CD14-positive monocyte (primary cell): ENCODE measurements around the gene NLRP14. TPM values are rescaled to one million over a fixed set of nuclear protein-coding genes. Genes with fewer than 3 reads are reported as not detected.

Source experiments
- DNase-seq, 3 donors: peaks; one replicate each; pipeline ENCODE4 v3.0.0-alpha.2; 2011 to 2022
- H2AFZ ChIP-seq: 2 replicates; pipeline ENCODE4 v1.6.0; 2012; ENCODE audit warnings: mild to moderate bottlenecking, low read depth, low read length, inconsistent platforms; ENCODE audit not compliant: insufficient read depth, poor library complexity, severe bottlenecking
- H3K27ac ChIP-seq, 2 donors: 1 replicate in 1 of 2; 2 replicates in 1 of 2; pipeline ENCODE4 v1.5.1; 2012 to 2013; ENCODE audit warnings: low read length in 2 of 2, control low read depth in 1 of 2, inconsistent platforms in 1 of 2, low read depth in 1 of 2, mild to moderate bottlenecking in 1 of 2
- H3K27me3 ChIP-seq, 2 donors: one replicate each; pipeline versions ENCODE4 v1.6.0 to v1.6.1; 2011 to 2013; ENCODE audit warnings: low read length in 2 of 2; ENCODE audit not compliant: control insufficient read depth in 2 of 2, insufficient read depth in 2 of 2
- H3K36me3 ChIP-seq, 2 donors: replicated peaks in 1 of 2; 1 replicate in 1 of 2; 2 replicates in 1 of 2; pipeline versions ENCODE4 v1.5.1 to v1.6.1; 2012 to 2013; ENCODE audit warnings: low read length in 2 of 2, control low read depth in 1 of 2, inconsistent platforms in 1 of 2, mild to moderate bottlenecking in 1 of 2; ENCODE audit not compliant: insufficient read depth in 2 of 2, control insufficient read depth in 1 of 2
- H3K4me1 ChIP-seq, 2 donors: 1 replicate in 1 of 2; 2 replicates in 1 of 2; pipeline versions ENCODE4 v1.5.1 to v1.6.1; 2012 to 2013; ENCODE audit warnings: low read length in 2 of 2, control low read depth in 1 of 2, inconsistent platforms in 1 of 2, mild to moderate bottlenecking in 1 of 2, moderate library complexity in 1 of 2; ENCODE audit not compliant: insufficient read depth in 2 of 2, control insufficient read depth in 1 of 2
- H3K4me2 ChIP-seq: replicated peaks from 2 replicates; pipeline ENCODE3; 2012; ENCODE audit warnings: low read length, moderate library complexity, mild to moderate bottlenecking; ENCODE audit not compliant: poor library complexity, severe bottlenecking; ENCODE audit errors: extremely low read depth
- H3K4me3 ChIP-seq, 3 experiments: fragments of 200-600 bp in 1 of 3; sonication (generic) in 1 of 3; replicated peaks in 1 of 3; 1 replicate in 2 of 3; 2 replicates in 1 of 3; pipeline ENCODE4 v1.5.1; 2011 to 2013; ENCODE audit warnings: low read length in 3 of 3, mild to moderate bottlenecking in 3 of 3, control low read depth in 2 of 3, low read depth in 2 of 3, inconsistent platforms in 1 of 3, moderate library complexity in 1 of 3
- H3K79me2 ChIP-seq: 2 replicates; pipeline ENCODE4 v1.6.0; 2012; ENCODE audit warnings: mild to moderate bottlenecking, control low read depth, inconsistent platforms, low read length, moderate library complexity; ENCODE audit not compliant: insufficient read depth
- H3K9ac ChIP-seq: 2 replicates; pipeline ENCODE4 v1.6.0; 2017; ENCODE audit warnings: low read length, mild to moderate bottlenecking; ENCODE audit not compliant: insufficient read depth, poor library complexity, severe bottlenecking
- H3K9me3 ChIP-seq, 2 donors: replicated peaks in 1 of 2; 1 replicate in 1 of 2; 2 replicates in 1 of 2; pipeline versions ENCODE4 v1.5.1 to v1.6.1; 2012 to 2013; ENCODE audit warnings: low read length in 2 of 2, control low read depth in 1 of 2; ENCODE audit not compliant: control insufficient read depth in 1 of 2, insufficient read depth in 1 of 2
- H4K20me1 ChIP-seq: 2 replicates; pipeline ENCODE4 v1.6.0; 2012; ENCODE audit warnings: mild to moderate bottlenecking, low read length, control low read depth, moderate library complexity; ENCODE audit not compliant: insufficient read depth
- H3K27ac Mint-ChIP-seq, 7 donors: one replicate each; pipeline ENCODE4 v1.8.0; 2020; ENCODE audit warnings: mild to moderate bottlenecking in 7 of 7, mixed read lengths in 7 of 7, moderate library complexity in 6 of 7, inconsistent platforms in 2 of 7
- H3K27me3 Mint-ChIP-seq, 3 donors: one replicate each; pipeline ENCODE4 v1.8.0; 2021 to 2022; ENCODE audit warnings: low read depth in 3 of 3, mild to moderate bottlenecking in 3 of 3, mixed read lengths in 3 of 3, moderate library complexity in 3 of 3, inconsistent platforms in 1 of 3
- H3K36me3 Mint-ChIP-seq, 2 donors: one replicate each; pipeline ENCODE4 v1.8.0; 2020; ENCODE audit warnings: mixed read lengths in 2 of 2, inconsistent platforms in 1 of 2, mild to moderate bottlenecking in 1 of 2
- H3K4me1 Mint-ChIP-seq: one replicate; pipeline ENCODE4 v1.8.0; 2020; ENCODE audit warnings: mild to moderate bottlenecking, mixed read lengths
- H3K4me3 Mint-ChIP-seq, 2 donors: one replicate each; pipeline ENCODE4 v1.8.0; 2020; ENCODE audit warnings: mild to moderate bottlenecking in 2 of 2, mixed read lengths in 2 of 2, moderate library complexity in 1 of 2
- H3K9me3 Mint-ChIP-seq, 7 donors: one replicate each; pipeline ENCODE4 v1.8.0; 2020 to 2022; ENCODE audit warnings: mixed read lengths in 7 of 7, mild to moderate bottlenecking in 6 of 7, moderate library complexity in 6 of 7, inconsistent platforms in 2 of 7
- WGBS: methylation state at CpG from one replicate; pipeline ENCODE4 v1.1.5; 2013; ENCODE audit warnings: missing lambda C conversion rate; ENCODE audit not compliant: insufficient coverage; 5-methylcytosine and 5-hydroxymethylcytosine counted together
- intact Hi-C, 2 donors: fragments of 100-400 bp; cut with micrococcal nuclease; formaldehyde crosslinking; loops; one replicate each; pipeline versions ENCODE4 v1.15.0 to v1.15.1; 2023
- polyA plus RNA-seq, 3 donors: library from polyadenylated mRNA; depleted of rRNA in 1 of 3; unstranded in 2 of 3; stranded (reverse) in 1 of 3; fragments of 300-500 nt in 2 of 3; fragments of >200 nt in 1 of 3; fragmentation: Illumina TruSeq in 2 of 3; gene quantifications; 1 replicate in 2 of 3; 2 replicates in 1 of 3; pipeline ENCODE4 v1.2.3, GENCODE V29; 2012 to 2021
- TF ChIP-seq, protein P1 (sequence below): fragments of 200-600 bp; IDR thresholded peaks from one replicate; pipeline ENCODE4 v1.8.0; 2022; ENCODE audit warnings: antibody characterized with exemption, mild to moderate bottlenecking

Gene NLRP14
- polyA plus RNA-seq, 3 donors = not detected

DNA sequence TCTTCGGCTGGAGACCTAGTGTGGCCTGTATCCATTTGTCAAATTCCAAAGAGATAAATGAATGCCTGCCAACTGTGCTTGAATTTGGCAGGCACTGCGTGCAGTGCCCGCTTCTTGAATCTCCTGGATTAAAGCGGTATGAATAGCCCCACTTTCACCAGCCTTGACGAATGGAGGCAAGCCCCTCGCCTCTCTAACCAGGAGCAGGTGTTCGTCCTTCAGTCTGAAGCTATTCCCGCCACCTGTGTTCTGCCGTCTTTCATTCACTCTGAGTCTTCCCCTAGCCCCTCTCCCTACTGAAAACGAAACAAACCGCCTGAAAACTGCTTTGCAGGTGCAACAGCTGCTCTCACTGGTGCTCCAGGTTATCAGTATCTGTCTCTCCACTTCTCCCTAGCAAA, 11.2 kb downstream of the NLRP14 start:
- no peak overlapping the region for H2AFZ ChIP-seq
- no peak overlapping the region for H3K4me3 ChIP-seq
- 89% methylated on average over 11 of the region's 11 CpGs for WGBS
- H3K4me1 ChIP-seq = no peaks in the 10 kb centered on the region
- H3K27ac Mint-ChIP-seq = no peak overlapping the region
- H3K9me3 ChIP-seq = no peaks in the 10 kb centered on the region
- no peak overlapping the region for H3K27ac ChIP-seq
- H3K9ac ChIP-seq = no peak overlapping the region
- intact Hi-C loops = no loop called here
- no peaks in the 10 kb centered on the region for H3K79me2 ChIP-seq
- H3K27me3 Mint-ChIP-seq = peaks cover 0 to 3% (median 1%) of the 10 kb centered on the region in 3 donors
- H3K36me3 Mint-ChIP-seq = no peaks in the 10 kb centered on the region
- H3K36me3 ChIP-seq = no peaks in the 10 kb centered on the region
- DNase-seq = no peak
- no peaks in the 10 kb centered on the region for H4K20me1 ChIP-seq
- no peaks in the 10 kb centered on the region for H3K27me3 ChIP-seq
- H3K4me1 Mint-ChIP-seq = no peaks in the 10 kb centered on the region
- peaks cover 0 to 2% (median 0%) of the 10 kb centered on the region in 7 donors for H3K9me3 Mint-ChIP-seq
- H3K4me2 ChIP-seq = no peak overlapping the region
- TF ChIP-seq, protein P1, sequence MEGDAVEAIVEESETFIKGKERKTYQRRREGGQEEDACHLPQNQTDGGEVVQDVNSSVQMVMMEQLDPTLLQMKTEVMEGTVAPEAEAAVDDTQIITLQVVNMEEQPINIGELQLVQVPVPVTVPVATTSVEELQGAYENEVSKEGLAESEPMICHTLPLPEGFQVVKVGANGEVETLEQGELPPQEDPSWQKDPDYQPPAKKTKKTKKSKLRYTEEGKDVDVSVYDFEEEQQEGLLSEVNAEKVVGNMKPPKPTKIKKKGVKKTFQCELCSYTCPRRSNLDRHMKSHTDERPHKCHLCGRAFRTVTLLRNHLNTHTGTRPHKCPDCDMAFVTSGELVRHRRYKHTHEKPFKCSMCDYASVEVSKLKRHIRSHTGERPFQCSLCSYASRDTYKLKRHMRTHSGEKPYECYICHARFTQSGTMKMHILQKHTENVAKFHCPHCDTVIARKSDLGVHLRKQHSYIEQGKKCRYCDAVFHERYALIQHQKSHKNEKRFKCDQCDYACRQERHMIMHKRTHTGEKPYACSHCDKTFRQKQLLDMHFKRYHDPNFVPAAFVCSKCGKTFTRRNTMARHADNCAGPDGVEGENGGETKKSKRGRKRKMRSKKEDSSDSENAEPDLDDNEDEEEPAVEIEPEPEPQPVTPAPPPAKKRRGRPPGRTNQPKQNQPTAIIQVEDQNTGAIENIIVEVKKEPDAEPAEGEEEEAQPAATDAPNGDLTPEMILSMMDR = no peak
- H3K4me3 Mint-ChIP-seq = no peak overlapping the region

DNA sequence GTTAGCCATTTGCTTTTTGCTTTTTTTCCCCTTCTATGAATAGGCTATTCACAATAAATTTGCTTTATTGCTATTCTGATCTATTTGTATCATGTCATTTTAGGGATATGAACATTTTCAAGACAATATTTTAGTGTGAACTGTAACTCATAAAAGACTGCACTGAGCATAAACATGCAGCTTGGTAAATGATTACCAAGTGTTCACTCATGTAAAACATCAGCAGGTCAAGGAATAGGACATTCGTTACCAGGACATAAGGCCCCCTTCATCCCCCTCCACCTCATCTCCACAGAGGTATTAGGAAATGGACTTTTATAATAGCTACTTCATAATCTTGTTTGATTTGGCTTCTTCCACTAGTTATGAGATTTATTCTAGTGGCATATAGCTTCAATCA, 12.4 kb downstream of the NLRP14 start:
- H3K4me2 ChIP-seq = no peak overlapping the region
- H2AFZ ChIP-seq = no peak overlapping the region
- WGBS = no CpG with 5 or more reads among the region's 1 CpG
- H3K27ac ChIP-seq = no peak overlapping the region
- no peaks in the 10 kb centered on the region for H3K4me1 Mint-ChIP-seq
- no peaks in the 10 kb centered on the region for H4K20me1 ChIP-seq
- TF ChIP-seq, protein P1 = no peak
- no peaks in the 10 kb centered on the region for H3K36me3 Mint-ChIP-seq
- DNase-seq = no peak
- peaks cover 0 to 3% (median 1%) of the 10 kb centered on the region in 3 donors for H3K27me3 Mint-ChIP-seq
- H3K36me3 ChIP-seq = no peaks in the 10 kb centered on the region
- no peak overlapping the region for H3K4me3 ChIP-seq
- peaks cover 0 to 2% (median 0%) of the 10 kb centered on the region in 7 donors for H3K9me3 Mint-ChIP-seq
- no peaks in the 10 kb centered on the region for H3K4me1 ChIP-seq
- H3K27ac Mint-ChIP-seq = no peak overlapping the region
- intact Hi-C loops = no loop called here
- H3K79me2 ChIP-seq = no peaks in the 10 kb centered on the region
- H3K9ac ChIP-seq = no peak overlapping the region
- H3K27me3 ChIP-seq = no peaks in the 10 kb centered on the region
- no peaks in the 10 kb centered on the region for H3K9me3 ChIP-seq
- H3K4me3 Mint-ChIP-seq = no peak overlapping the region
